CD8-positive, alpha-beta memory T cell (primary cell): ENCODE measurements around the gene CYB5RL. TPM values are rescaled to one million over a fixed set of nuclear protein-coding genes. Genes with fewer than 3 reads are reported as not detected.

Experiments used
- CTCF ChIA-PET: fragments of 350-600 bp; sonication (Branson Sonifier 250); formaldehyde crosslinking; loops from one replicate; lab custom pipeline; 2021; ENCODE audit warnings: antibody characterized with exemption; lab: Charles Lee
- POLR2A ChIA-PET: fragments of 350-600 bp; sonication (Branson Sonifier 250); formaldehyde crosslinking; loops from one replicate; lab custom pipeline; 2021; ENCODE audit warnings: antibody characterized with exemption; lab: Charles Lee
- DNase-seq, 5 donors: peaks; one replicate each; pipeline versions ENCODE4 v3.0.0 to v3.0.0-alpha.2; 2020 to 2022; ENCODE audit warnings: mixed read lengths in 1 of 5
- H3K27ac ChIP-seq: one replicate; pipeline ENCODE4 v1.7.0; 2013; ENCODE audit warnings: low read depth, mild to moderate bottlenecking, low read length, moderate library complexity
- H3K27me3 ChIP-seq: 2 replicates; pipeline ENCODE4 v1.7.0; 2013; ENCODE audit warnings: low read length, mild to moderate bottlenecking; ENCODE audit not compliant: insufficient read depth, poor library complexity, severe bottlenecking
- H3K36me3 ChIP-seq: 2 replicates; pipeline ENCODE4 v1.7.0; 2013; ENCODE audit warnings: mild to moderate bottlenecking, low read length, moderate library complexity; ENCODE audit not compliant: insufficient read depth
- H3K4me1 ChIP-seq: 2 replicates; pipeline ENCODE4 v1.7.0; 2013; ENCODE audit warnings: mild to moderate bottlenecking, low read length, moderate library complexity; ENCODE audit not compliant: insufficient read depth
- H3K4me3 ChIP-seq: 2 replicates; pipeline ENCODE4 v1.7.0; 2013; ENCODE audit warnings: mild to moderate bottlenecking, low read length
- H3K9me3 ChIP-seq: 2 replicates; pipeline ENCODE4 v1.7.0; 2013; ENCODE audit warnings: mild to moderate bottlenecking, low read length
- H3K27ac Mint-ChIP-seq, 8 donors: one replicate each; pipeline ENCODE4 v1.8.0; 2020 to 2021; ENCODE audit warnings: mixed read lengths in 8 of 8, mild to moderate bottlenecking in 6 of 8, inconsistent platforms in 3 of 8, moderate library complexity in 3 of 8
- H3K27me3 Mint-ChIP-seq, 2 donors: one replicate each; pipeline ENCODE4 v1.8.0; 2020 to 2021; ENCODE audit warnings: mixed read lengths in 2 of 2, mild to moderate bottlenecking in 1 of 2, moderate library complexity in 1 of 2
- H3K36me3 Mint-ChIP-seq, 3 donors: one replicate each; pipeline ENCODE4 v1.8.0; 2020 to 2021; ENCODE audit warnings: mixed read lengths in 3 of 3, inconsistent platforms in 1 of 3, mild to moderate bottlenecking in 1 of 3
- H3K4me1 Mint-ChIP-seq, 3 donors: one replicate each; pipeline ENCODE4 v1.8.0; 2020 to 2021; ENCODE audit warnings: mixed read lengths in 3 of 3, inconsistent platforms in 1 of 3, mild to moderate bottlenecking in 1 of 3
- H3K4me3 Mint-ChIP-seq, 7 donors: one replicate each; pipeline ENCODE4 v1.8.0; 2020 to 2021; ENCODE audit warnings: mixed read lengths in 7 of 7, mild to moderate bottlenecking in 6 of 7, moderate library complexity in 4 of 7, inconsistent platforms in 2 of 7
- H3K9me3 Mint-ChIP-seq, 5 donors: one replicate each; pipeline ENCODE4 v1.8.0; 2020 to 2022; ENCODE audit warnings: mixed read lengths in 5 of 5, mild to moderate bottlenecking in 3 of 5, moderate library complexity in 2 of 5, inconsistent platforms in 1 of 5
- polyA plus RNA-seq: library from polyadenylated mRNA; unstranded; fragments of 300-500 nt; fragmentation: Illumina TruSeq; gene quantifications from one replicate; pipeline ENCODE4 v1.2.3, GENCODE V29; 2021
- total RNA-seq, 2 experiments: library from RNA; stranded (reverse); gene quantifications; one replicate each; pipeline ENCODE4 v1.2.3, GENCODE V29; 2021

The CYB5RL gene
- total and polyA plus RNA-seq, 3 experiments from 2014 or later, result 3.7 to 13.9 (median 11.8) TPM

DNA sequence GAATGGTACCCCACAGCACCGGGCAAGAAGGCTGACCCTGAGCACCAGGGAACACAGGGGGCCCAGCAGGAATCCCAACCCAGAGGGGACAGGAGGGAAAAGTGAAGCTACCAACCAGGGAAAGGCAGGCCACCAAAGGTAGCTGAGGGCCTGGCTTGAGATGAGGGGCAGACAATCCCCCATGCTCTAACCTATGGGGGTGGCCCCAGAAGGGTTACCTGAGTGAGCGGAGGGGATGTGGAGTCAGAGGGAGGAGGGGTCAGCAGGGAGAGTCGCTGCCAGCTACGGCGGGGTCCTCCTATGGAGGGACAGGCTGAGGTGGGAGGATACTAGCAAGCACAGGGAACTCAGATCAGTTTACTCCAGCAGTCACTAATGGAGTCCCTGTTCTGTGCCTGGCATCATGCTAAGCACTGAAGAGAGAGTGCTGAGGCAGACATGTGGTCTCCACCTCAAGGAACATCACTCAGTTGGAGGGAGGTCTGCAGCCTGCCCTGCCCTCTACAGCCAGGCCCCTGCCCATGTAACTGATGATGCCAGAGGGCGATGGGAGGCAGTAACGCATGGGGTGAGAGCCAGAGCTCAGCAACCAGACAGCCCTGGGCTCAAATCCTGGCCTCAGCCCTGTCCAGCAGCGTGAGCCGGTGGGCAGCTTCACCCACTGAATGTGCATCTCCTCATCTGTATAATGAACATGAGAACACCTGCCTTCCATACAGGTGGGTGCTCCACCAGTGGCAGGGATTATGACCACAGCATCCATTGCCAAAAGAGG, 21.3 kb downstream of the CYB5RL start:
- CTCF ChIA-PET, result no interaction called here
- H3K4me3 Mint-ChIP-seq, result no peak overlapping the region
- POLR2A ChIA-PET, result no interaction called here
- Histone ChIP-seq H3K4me3 (no peak overlapping the region), H3K4me1 (no peaks in the 10 kb centered on the region), H3K36me3 (no peaks in the 10 kb centered on the region), H3K27me3 (no peaks in the 10 kb centered on the region), H3K9me3 (no peaks in the 10 kb centered on the region), H3K27ac (no peak overlapping the region)
- H3K36me3 Mint-ChIP-seq, result peaks cover 0 to 34% (median 2%) of the 10 kb centered on the region in 3 donors
- no peaks in the 10 kb centered on the region for H3K9me3 Mint-ChIP-seq
- H3K27ac Mint-ChIP-seq, result peak overlapping the region in 1 of 8 donors; percentile 74
- H3K27me3 Mint-ChIP-seq, result no peaks in the 10 kb centered on the region
- H3K4me1 Mint-ChIP-seq, result no peaks in the 10 kb centered on the region
- DNase-seq, result no peak

DNA sequence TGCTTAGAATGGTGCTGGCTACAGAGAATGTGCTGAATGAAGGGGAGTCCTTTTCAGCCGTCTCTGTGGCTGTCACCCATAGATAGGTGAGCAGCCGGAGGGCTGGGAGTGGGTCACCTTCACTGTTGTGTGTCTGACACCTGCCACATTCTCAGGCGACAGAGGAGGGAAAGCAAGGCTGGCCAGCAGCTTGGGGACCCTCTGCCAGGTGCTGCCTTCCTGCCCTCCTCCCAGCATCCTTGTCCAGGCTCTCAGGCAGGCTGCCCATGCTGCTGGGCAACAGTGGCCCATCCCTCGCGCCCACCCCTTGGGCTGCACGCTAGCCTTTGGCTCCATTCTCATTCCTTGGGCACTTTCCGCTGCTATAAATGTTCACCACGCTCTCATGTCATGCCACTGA, 22.1 kb downstream of the CYB5RL start:
- peaks cover 0 to 34% (median 2%) of the 10 kb centered on the region in 3 donors for H3K36me3 Mint-ChIP-seq
- DNase-seq, result no peak
- H3K36me3 ChIP-seq, result no peaks in the 10 kb centered on the region
- H3K9me3 Mint-ChIP-seq, result no peaks in the 10 kb centered on the region
- no peak overlapping the region for H3K27ac Mint-ChIP-seq
- H3K4me3 ChIP-seq, result no peak overlapping the region
- no peaks in the 10 kb centered on the region for H3K27me3 Mint-ChIP-seq
- H3K4me1 ChIP-seq, result no peaks in the 10 kb centered on the region
- ChIA-PET CTCF (no interaction called here), POLR2A (no interaction called here)
- no peak overlapping the region for H3K4me3 Mint-ChIP-seq
- no peaks in the 10 kb centered on the region for H3K9me3 ChIP-seq
- H3K27me3 ChIP-seq, result no peaks in the 10 kb centered on the region
- no peak overlapping the region for H3K27ac ChIP-seq
- no peaks in the 10 kb centered on the region for H3K4me1 Mint-ChIP-seq

DNA sequence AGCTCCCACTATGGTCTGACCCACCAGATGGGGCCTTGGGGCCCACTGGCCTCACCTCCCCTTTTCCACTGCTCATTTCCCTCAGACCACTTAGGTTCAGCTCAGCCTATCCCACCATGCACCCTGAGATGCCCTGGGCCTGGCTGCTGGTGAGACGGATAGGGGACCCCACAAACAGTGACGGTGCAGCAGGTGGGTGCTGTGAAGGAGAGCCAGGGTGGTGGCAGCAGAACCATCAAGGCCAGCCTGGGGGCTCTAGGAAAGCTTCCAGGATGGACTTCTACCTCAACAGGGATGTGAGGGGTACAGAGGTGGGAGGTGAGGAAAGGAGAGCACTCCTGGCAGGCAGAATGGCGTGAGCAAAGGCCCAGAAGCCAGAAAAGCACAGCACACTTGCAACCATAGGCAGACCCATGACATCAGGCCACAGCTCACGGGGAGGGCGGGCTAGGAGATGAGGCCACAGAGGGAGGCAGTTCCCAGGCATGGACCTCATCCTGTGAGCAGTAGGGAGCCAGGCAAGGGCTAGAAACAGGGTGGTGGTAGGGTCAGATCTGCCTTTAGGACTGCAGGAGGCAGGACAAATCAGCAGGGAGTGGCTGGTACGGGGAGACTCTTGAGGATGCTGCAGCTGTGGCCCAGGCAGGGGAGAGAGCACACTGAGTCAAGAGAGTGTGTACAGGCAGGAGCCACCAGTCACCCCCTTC, 23.1 kb downstream of the CYB5RL start:
- Mint-ChIP-seq H3K27ac (peak overlapping the region in 1 of 8 donors; percentile 87), H3K36me3 (peaks cover 0 to 37% (median under 1%) of the 10 kb centered on the region in 3 donors), H3K4me1 (no peaks in the 10 kb centered on the region), H3K27me3 (no peaks in the 10 kb centered on the region), H3K9me3 (no peaks in the 10 kb centered on the region), H3K4me3 (no peak overlapping the region)
- no peak for DNase-seq
- Histone ChIP-seq H3K27ac (no peak overlapping the region), H3K4me1 (no peaks in the 10 kb centered on the region), H3K27me3 (no peaks in the 10 kb centered on the region), H3K36me3 (no peaks in the 10 kb centered on the region), H3K9me3 (no peaks in the 10 kb centered on the region), H3K4me3 (no peak overlapping the region)
- ChIA-PET CTCF (no interaction called here), POLR2A (no interaction called here)

DNA sequence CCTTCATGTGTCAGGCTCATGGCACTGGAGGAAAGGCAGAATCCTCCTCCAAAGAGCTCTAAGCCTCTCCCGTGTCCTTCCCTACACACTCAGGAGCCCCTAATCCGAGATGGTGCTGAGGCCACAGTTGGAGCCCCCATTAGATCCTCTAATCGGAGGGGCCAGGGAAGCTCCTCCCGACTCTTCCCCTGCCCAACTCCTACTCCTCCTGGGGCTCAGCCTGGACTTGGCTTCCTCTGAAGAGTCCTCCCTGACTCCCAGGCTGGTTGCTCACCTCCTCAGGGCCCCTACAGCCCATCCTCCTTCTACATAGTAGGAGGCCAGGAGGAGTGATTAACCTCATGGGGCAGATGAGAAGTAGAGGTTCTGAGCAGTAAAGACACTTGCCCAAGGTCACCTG, 25.7 kb downstream of the CYB5RL start:
- H3K4me3 ChIP-seq, result no peak overlapping the region
- CTCF ChIA-PET, result interaction anchor here (1.1 kb wide), 1 partner anchor 315 kb away, joined by 3 read pairs; no protein-coding TSS in a partner anchor
- no peak overlapping the region for H3K27ac ChIP-seq
- no peaks in the 10 kb centered on the region for H3K4me1 ChIP-seq
- no peaks in the 10 kb centered on the region for H3K9me3 ChIP-seq
- DNase-seq, result no peak
- Mint-ChIP-seq H3K36me3 (peaks cover 0 to 23% (median 4%) of the 10 kb centered on the region in 3 donors), H3K27ac (no peak overlapping the region), H3K4me1 (no peaks in the 10 kb centered on the region), H3K27me3 (no peaks in the 10 kb centered on the region), H3K4me3 (no peak overlapping the region), H3K9me3 (no peaks in the 10 kb centered on the region)
- POLR2A ChIA-PET, result no interaction called here
- H3K27me3 ChIP-seq, result no peaks in the 10 kb centered on the region
- no peaks in the 10 kb centered on the region for H3K36me3 ChIP-seq

DNA sequence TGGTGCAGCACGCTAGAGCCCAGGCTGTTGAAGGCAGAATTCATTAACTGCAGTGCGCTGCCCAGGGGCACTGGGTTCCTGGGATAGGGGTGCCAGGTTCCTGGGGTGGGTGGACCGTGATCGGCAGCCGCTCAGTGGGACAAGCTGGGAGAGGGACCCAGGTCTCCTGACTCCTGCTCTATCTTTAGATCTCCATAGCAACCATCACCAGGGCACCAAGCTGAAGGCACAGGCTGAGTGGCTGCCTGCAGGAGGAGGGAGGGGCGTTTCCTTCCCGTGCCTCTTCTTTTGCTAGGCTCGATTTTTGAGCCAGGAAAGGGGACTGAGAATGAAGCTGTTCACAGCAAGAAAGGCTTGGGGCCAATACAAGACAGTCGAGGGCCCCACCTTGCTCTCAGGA, 26.1 kb downstream of the CYB5RL start:
- ChIA-PET CTCF (interaction anchor here (1.1 to 1.2 kb wide), 2 partner anchors 25 to 316 kb away, joined by 3 read pairs; no protein-coding TSS in a partner anchor), POLR2A (no interaction called here)
- Histone ChIP-seq H3K9me3 (no peaks in the 10 kb centered on the region), H3K4me3 (no peak overlapping the region), H3K27me3 (no peaks in the 10 kb centered on the region), H3K36me3 (no peaks in the 10 kb centered on the region), H3K4me1 (no peaks in the 10 kb centered on the region), H3K27ac (no peak overlapping the region)
- Mint-ChIP-seq H3K4me3 (no peak overlapping the region), H3K36me3 (peaks cover 0 to 19% (median 4%) of the 10 kb centered on the region in 3 donors), H3K27ac (peak overlapping the region in 1 of 8 donors; percentile 38), H3K9me3 (no peaks in the 10 kb centered on the region), H3K27me3 (no peaks in the 10 kb centered on the region), H3K4me1 (no peaks in the 10 kb centered on the region)
- DNase-seq, result no peak

DNA sequence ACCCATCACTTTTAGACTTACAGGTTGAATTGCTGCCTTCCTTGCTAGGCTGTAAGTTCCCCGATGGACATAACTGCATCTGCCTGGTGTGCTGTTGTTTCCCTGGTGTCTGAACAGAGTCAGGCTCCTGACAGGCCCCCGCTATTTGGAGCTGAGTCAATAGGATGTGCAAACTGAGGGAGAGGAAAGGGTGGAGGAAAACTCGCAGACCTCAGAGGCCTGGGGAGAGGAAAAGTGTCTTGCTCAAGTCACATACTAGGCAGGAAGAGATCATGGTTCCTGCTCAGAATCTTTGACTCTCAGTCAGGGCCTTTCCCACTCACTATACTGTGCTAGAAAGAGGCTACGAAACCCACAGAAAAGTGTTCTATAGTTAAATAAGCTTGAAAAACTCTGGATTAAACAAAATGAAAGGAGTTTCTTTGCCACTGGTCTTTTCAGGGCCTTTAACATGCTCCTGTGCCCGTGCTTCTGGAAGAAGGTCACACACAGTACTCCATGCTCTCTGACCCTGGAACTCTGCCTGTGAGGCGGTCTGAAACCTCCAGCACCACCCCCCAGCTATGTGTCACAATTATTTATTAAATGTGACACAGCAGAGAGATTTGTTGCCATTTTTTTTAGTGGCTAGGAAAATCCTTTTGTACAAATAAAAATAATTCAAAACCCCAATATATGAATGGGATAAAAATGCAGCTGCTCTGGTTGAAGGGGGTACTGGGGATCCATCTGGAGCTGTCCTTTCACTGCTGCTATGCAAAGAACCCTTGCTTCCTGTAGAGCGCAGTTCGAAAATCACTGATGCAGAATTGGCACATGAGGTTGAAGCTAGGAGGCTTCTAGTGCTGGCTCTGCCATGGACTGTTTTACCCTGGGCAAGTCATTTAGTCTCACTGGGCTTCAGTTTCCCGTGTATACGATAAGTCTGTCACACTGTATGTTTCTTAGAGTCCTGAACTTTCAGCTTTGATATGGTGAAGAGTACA, 26.9 kb downstream of the CYB5RL start:
- Histone ChIP-seq H3K27ac (no peak overlapping the region), H3K4me1 (no peaks in the 10 kb centered on the region), H3K27me3 (no peaks in the 10 kb centered on the region), H3K36me3 (no peaks in the 10 kb centered on the region), H3K9me3 (no peaks in the 10 kb centered on the region), H3K4me3 (no peak overlapping the region)
- no peaks in the 10 kb centered on the region for H3K9me3 Mint-ChIP-seq
- H3K27ac Mint-ChIP-seq, result no peak overlapping the region
- H3K4me1 Mint-ChIP-seq, result no peaks in the 10 kb centered on the region
- no peak overlapping the region for H3K4me3 Mint-ChIP-seq
- POLR2A ChIA-PET, result no interaction called here
- CTCF ChIA-PET, result interaction anchor here (1.2 kb wide), 1 partner anchor 26 kb away, joined by 3 read pairs; no protein-coding TSS in a partner anchor
- peaks cover 0 to 12% (median 4%) of the 10 kb centered on the region in 3 donors for H3K36me3 Mint-ChIP-seq
- DNase-seq, result no peak
- H3K27me3 Mint-ChIP-seq, result no peaks in the 10 kb centered on the region

DNA sequence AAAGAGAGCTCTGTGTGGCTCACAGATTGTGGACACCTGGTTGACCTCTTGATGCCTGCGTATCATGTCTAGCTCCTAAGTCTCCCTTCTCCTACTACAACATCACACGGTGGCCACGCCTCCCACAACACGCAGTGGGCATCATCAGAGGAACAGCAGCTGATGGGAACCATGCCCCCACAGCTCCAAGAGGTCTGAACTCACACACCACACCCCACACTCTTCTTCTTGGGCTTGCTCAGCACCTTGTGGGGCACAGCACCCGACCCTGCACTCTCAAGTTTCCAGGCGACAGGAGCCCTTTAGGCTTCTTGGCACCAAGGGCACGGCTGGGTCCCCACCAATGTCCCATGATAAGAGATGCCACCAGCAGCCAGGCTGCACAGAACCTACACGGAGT, 28.2 kb downstream of the CYB5RL start:
- POLR2A ChIA-PET, result no interaction called here
- Mint-ChIP-seq H3K27me3 (no peaks in the 10 kb centered on the region), H3K4me1 (no peaks in the 10 kb centered on the region), H3K27ac (no peak overlapping the region), H3K9me3 (no peaks in the 10 kb centered on the region), H3K4me3 (no peak overlapping the region), H3K36me3 (peaks cover 0 to 12% (median 4%) of the 10 kb centered on the region in 3 donors)
- Histone ChIP-seq H3K27ac (no peak overlapping the region), H3K27me3 (no peaks in the 10 kb centered on the region), H3K36me3 (no peaks in the 10 kb centered on the region), H3K4me1 (no peaks in the 10 kb centered on the region), H3K9me3 (no peaks in the 10 kb centered on the region), H3K4me3 (no peak overlapping the region)
- CTCF ChIA-PET, result interaction anchor here (3.3 kb wide), 1 partner anchor 10 kb away, joined by 8 read pairs; no protein-coding TSS in a partner anchor
- peak in 1 of 5 donors; percentile 16 for DNase-seq
